ENCODE results near the gene TJAP1.
A peak's percentile ranks its signal among the peaks of the same experiment; 100 is the strongest.
"Not testable (repeated sequence)": the region's sequence is repeated elsewhere in the genome, so short reads cannot be mapped to it uniquely, and the experiment has no call there.

TJAP1 gene

GRCh38 chr6:43481075-43481474 is 3.7 kb downstream of the TJAP1 start:
- DNase-seq, result no peak

GRCh38 chr6:43481591-43482236 is 4.3 kb downstream of the TJAP1 start:
- no peak for DNase-seq

GRCh38 chr6:43488667-43489276 is 11.4 kb downstream of the TJAP1 start:
- DNase-seq, result no peak

DNA sequence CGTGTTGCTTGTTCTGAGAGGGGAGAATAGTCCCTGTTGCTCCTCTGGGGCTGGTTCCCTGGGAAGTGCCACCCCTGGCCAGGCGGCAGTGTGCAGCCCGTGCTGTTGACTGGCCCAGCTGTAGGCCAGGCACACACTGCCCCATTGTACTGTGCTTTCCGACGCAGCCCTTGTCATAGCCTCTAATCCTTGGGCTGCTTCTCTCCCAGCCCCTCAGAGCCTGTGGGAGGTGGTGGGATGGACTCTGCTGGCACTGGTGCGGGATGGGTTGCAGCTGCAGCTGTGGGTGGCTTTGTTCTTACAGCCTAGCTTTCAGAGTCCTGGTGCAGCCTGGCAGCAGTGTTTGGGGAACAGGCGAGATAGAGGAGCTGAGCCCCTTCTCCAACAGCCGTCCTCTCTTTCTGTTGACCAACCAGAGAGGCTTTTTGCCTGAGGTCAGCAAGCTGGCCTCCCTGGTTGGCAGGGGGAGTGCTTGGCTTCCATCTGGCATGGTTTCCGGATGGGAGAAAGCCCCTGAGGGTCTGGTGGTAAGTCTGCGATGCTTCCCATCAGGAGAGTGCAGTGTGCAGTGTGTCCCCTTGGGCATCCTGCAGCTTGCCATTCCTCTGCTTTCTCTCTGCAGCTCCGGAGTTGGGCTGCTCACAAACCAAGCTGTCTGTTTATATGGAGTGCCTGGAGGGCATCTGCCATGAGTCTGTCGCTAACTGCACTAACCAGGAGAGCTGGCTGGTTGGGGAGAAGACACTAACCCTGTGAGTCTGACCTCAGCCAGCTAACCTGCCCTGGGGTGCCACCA is 12.1 kb downstream of the TJAP1 start:
- peak in 47 of 51 donors; percentile 24 to 97 (median 85) for DNase-seq

- DNase-seq, result peak in 6 of 51 donors; percentile 21 to 64 (median 49)
These were observed 13.2 kb downstream of the TJAP1 start for GRCh38 chr6:43490523-43490939.

GRCh38 chr6:43491750-43492661 is 14.6 kb downstream of the TJAP1 start:
- peak in 50 of 51 donors; percentile 32 to 94 (median 82) for DNase-seq

DNA sequence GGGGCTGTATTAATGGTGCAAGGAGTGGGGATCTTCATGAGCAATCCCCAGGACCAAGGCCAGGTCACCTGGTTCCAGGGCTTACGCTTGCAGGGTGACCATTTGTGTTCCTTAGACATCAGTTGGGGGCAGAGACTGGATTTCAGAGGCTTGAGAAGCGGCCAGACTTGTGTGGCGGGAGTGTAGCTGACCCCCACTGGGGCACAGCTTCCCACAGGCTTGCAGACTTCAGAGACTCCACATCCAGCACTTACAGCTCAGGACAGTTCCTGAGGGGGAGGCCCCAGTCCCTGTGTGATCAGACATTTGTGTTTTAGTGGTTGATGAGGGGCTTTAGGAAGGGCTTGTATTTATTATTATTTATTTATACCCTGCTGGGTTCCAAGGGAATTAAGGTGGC is 15.3 kb downstream of the TJAP1 start:
- peak in 3 of 51 donors; percentile 62 to 72 (median 65) for DNase-seq

GRCh38 chr6:43493230-43493629 is 15.9 kb downstream of the TJAP1 start:
- no peak for DNase-seq

- DNase-seq, result peak in 4 of 51 donors; percentile 13 to 33 (median 24)
These were observed 16.5 kb downstream of the TJAP1 start for GRCh38 chr6:43493833-43494232.

DNA sequence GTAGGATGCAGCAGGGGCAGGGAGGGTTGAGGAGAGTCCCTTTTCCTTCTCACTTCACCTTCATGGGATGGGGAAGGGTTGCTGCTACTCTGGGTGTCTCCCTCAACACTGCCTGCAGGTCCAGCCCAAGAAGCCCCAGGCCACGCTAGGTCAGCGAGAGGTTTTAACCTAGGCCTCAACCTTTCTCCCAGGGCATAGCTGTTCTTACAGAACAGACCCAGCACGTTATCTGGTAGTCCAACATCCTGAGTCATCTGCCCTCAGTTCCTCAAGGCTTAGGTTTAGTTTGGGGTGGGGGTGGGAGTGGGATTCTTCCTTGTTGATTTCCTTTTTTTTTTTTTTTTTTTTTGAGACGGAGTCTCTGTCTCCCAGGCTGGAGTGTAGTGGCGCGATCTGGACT is 17.0 kb downstream of the TJAP1 start:
- no peak for DNase-seq

- no peak for DNase-seq
These were observed 17.4 kb downstream of the TJAP1 start for GRCh38 chr6:43494766-43495165.

GRCh38 chr6:43495409-43495941 is 18.1 kb downstream of the TJAP1 start:
- DNase-seq, result no peak

DNA sequence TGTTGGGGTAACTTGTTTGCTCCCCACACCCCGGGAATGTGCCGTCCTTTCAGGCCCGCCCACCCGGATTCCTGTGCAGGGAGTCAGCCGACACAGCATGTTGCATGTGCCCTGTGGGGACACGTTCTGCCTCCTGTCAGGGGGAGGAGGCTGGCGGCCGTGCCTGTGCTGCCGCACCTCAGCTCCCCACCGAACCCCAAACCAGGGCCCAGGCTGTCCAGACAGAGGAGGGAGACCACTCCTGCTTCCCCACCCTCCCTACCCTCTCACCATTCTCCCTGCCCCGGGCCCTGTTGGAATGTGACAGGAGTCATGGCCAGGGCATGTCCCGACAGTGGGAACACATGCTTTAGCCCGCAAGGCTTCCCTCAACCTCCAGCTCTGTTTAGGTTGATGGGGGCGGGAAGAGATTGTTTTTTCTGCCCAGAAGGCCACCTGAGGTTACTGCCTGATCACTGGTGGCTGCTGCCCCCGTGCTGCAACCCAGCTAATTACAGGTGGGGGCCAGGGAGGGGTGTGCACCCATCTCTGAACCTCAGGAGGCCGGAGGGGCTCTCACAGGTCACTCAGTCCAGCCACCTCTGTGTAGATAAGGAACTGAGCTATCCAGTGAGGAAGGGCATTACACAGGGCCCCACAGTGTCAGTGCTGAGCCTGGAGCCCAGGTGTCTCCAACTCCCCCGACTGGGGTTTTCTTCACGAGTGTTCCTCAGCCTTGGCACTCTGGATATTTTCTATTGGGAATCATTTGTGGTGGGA is 19.2 kb downstream of the TJAP1 start:
- peak in 14 of 51 donors; percentile 10 to 66 (median 25) for DNase-seq

DNA sequence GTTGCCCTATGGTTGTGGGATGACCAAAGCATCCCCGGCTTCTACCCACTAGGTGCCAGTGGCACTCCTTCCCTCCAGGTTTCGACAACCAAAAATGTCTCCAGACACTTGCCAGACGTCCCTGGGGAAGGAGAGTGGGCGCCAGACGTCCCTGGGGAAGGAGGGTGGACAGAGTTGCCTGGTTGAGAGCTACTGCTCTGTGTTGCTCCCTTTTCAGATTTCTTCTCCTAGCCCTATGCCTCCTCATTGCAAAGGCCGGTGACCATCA is 19.7 kb downstream of the TJAP1 start:
- DNase-seq, result no peak

DNA sequence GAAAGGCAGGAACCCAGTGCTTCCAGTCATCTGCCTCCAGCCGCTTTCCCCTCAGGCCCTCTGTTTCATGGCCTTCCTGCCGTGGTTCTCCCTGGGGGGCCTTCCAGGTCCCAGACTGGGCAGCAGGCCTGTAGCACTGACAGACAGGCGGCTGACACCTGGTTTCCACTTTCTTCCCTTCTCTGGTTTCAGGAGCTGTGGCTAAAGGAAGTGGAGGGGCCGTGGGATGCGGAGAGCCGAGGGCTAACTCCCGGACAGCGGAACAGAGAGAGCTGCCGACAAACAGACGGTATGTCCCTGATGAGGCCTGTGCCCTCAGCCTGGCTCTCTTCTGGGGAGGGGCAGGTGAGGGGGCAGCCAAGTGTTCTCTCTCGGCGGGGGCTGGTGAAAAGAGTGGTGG is 20.3 kb downstream of the TJAP1 start:
- DNase-seq, result no peak

DNA sequence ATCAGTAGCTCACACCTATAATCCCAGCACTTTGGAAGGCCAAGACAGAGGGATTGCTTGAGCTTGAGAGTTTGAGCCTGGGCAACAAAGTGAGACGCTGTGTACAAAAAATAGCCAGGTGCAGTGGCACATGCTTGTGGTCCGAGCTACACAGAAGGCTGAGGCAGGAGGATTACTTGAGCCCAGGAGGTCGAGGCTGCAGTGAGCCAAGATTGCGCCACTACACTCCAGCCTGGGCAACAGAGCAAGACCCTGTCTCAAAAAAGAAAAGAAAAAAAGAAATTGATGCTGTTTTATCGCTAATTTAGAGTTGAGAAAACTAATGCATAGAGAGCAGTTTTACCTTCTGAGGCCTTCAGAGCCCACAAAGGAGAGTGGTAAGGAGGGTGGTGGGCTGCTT is 20.9 kb downstream of the TJAP1 start:
- not testable (repeated sequence) for DNase-seq

DNA sequence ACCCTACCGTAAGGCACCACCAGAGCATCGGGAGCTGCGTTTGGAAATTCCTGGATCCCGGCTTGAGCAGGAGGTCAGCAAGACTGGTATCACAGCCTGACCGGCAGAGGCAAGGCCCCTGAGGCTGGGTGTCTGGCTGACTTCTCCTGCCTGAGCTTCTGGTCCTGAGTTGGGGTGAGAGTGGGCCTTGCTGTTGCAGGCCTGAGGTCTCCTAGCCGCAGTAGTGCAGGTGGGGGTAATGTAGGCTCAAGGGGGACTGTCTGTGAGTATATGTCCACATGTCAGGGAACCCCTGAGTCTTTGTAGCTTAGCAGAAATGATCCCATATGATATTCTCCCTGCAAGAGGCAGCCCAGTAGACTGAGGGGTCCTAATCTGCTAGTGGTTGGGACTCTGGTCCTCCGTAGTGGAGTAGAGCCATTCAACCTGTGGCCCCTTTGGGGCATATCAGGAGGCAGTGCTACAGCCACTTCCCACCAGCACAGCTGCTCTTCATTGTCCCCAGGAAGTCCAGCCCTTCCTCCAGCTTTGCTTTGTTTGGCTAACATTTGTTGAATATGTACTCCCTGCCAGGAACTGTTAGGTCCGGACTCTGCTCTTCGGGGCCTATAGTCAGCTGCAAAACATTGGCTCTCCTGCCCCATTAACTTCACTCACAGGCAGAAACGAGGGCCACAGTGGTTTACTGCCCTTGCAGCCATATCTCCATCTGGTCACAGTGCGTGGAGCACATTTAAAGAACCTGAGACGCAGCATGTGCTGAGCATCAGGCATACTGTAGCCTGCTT is 21.9 kb downstream of the TJAP1 start:
- DNase-seq, result no peak

DNA sequence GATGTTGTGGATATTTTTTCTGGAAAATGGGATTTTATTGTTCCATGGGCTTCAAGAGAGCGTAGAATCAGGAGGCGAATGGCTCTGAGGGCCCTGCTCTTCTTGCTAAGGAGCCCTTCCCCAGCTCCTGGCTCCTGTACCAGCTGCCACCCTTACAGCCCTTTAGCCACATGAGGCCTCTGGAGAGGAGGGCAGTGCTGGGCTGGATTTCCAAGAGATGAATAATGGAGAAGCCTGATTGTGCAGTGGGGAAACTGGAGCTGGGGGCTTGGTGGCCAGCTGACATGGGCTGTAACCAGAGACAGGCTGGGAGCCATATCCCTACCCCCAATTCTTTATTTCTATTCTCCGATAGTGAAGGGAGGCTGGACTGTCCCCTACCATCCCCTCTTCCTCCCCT is 23.6 kb downstream of the TJAP1 start:
- no peak for DNase-seq

GRCh38 chr6:43502666-43503065 is 25.3 kb downstream of the TJAP1 start:
- DNase-seq, result no peak

GRCh38 chr6:43503443-43503842 is 26.1 kb downstream of the TJAP1 start:
- no peak for DNase-seq

Data from hypothalamus (tissue), 51 donors.